Astrocyte (in vitro differentiated cells and primary cell): ENCODE measurements around the gene LMOD3. TPM values are rescaled to one million over a fixed set of nuclear protein-coding genes. Genes with fewer than 3 reads are reported as not detected.

Experiments used
- DNase-seq: peaks from one replicate; pipeline ENCODE4 v3.0.0-alpha.2; 2010; ENCODE audit warnings: low read depth
- FAIRE-seq: peaks from 2 replicates; lab custom pipeline; 2011; peaks lifted over from hg19 to GRCh38; lab: Jason Lieb, UNC
- H2AFZ ChIP-seq: 2 replicates; pipeline ENCODE4 v1.6.0; 2012; ENCODE audit warnings: low read depth, low read length, inconsistent platforms
- H3K27ac ChIP-seq: 2 replicates; pipeline ENCODE4 v1.5.1; 2011; ENCODE audit warnings: low read depth, low read length, inconsistent platforms
- H3K27me3 ChIP-seq: 2 replicates; pipeline ENCODE4 v1.6.0; 2011; ENCODE audit warnings: low read length, inconsistent platforms; ENCODE audit not compliant: insufficient read depth
- H3K36me3 ChIP-seq: 2 replicates; pipeline ENCODE4 v1.5.1; 2011; ENCODE audit warnings: low read length, inconsistent platforms; ENCODE audit not compliant: insufficient read depth
- H3K4me1 ChIP-seq: 2 replicates; pipeline ENCODE4 v1.5.1; 2011; ENCODE audit warnings: low read length, inconsistent platforms; ENCODE audit not compliant: insufficient read depth
- H3K4me2 ChIP-seq: 2 replicates; pipeline ENCODE4 v1.6.0; 2012; ENCODE audit warnings: low read length, inconsistent platforms
- H3K4me3 ChIP-seq: 2 replicates; pipeline ENCODE4 v1.5.1; 2011; ENCODE audit warnings: low read depth, mild to moderate bottlenecking, low read length, inconsistent platforms; ENCODE audit not compliant: insufficient read depth
- H3K79me2 ChIP-seq: 2 replicates; pipeline ENCODE4 v1.6.0; 2012; ENCODE audit warnings: mild to moderate bottlenecking, low read length, inconsistent platforms; ENCODE audit not compliant: insufficient read depth
- H3K9ac ChIP-seq: 2 replicates; pipeline ENCODE4 v1.6.0; 2012; ENCODE audit warnings: mild to moderate bottlenecking, low read length, inconsistent platforms
- H3K9me3 ChIP-seq: 2 replicates; pipeline ENCODE4 v1.5.1; 2012; ENCODE audit warnings: low read depth, mild to moderate bottlenecking, low read length, inconsistent platforms; ENCODE audit not compliant: insufficient read depth
- H4K20me1 ChIP-seq: 2 replicates; pipeline ENCODE4 v1.6.0; 2012; ENCODE audit warnings: low read length, inconsistent platforms; ENCODE audit not compliant: insufficient read depth
- H3K27ac Mint-ChIP-seq: one replicate; pipeline ENCODE4 v1.8.0; 2021; ENCODE audit warnings: mild to moderate bottlenecking, mixed read lengths; ENCODE audit not compliant: unreplicated experiment
- H3K27me3 Mint-ChIP-seq: one replicate; pipeline ENCODE4 v1.8.0; 2021; ENCODE audit warnings: low read depth, mixed read lengths; ENCODE audit not compliant: unreplicated experiment
- H3K36me3 Mint-ChIP-seq: one replicate; pipeline ENCODE4 v1.8.0; 2021; ENCODE audit warnings: low read depth, mixed read lengths; ENCODE audit not compliant: unreplicated experiment
- H3K4me1 Mint-ChIP-seq: one replicate; pipeline ENCODE4 v1.8.0; 2021; ENCODE audit warnings: low read depth, mixed read lengths; ENCODE audit not compliant: unreplicated experiment
- H3K4me3 Mint-ChIP-seq: one replicate; pipeline ENCODE4 v1.8.0; 2021; ENCODE audit warnings: mild to moderate bottlenecking, moderate library complexity, mixed read lengths; ENCODE audit not compliant: unreplicated experiment
- H3K9me3 Mint-ChIP-seq: one replicate; pipeline ENCODE4 v1.8.0; 2021; ENCODE audit warnings: mild to moderate bottlenecking, mixed read lengths; ENCODE audit not compliant: unreplicated experiment
- CTCF ChIP-seq: IDR thresholded peaks from 2 replicates; pipeline ENCODE4 v1.5.1; 2011; ENCODE audit warnings: low read depth, mild to moderate bottlenecking, inconsistent platforms, low read length, moderate library complexity; ENCODE audit not compliant: insufficient read depth
- EZH2 ChIP-seq: IDR thresholded peaks from 2 replicates; pipeline ENCODE4 v1.6.1; 2012; ENCODE audit warnings: mild to moderate bottlenecking, low read length, inconsistent platforms; ENCODE audit not compliant: insufficient read depth
- total RNA-seq: library from RNA; stranded (reverse); gene quantifications from 2 replicates; pipeline ENCODE4 v1.2.1, GENCODE V29; 2021

Gene LMOD3
- total RNA-seq, 1 donor from 2014 or later, result 0.07 TPM

DNA sequence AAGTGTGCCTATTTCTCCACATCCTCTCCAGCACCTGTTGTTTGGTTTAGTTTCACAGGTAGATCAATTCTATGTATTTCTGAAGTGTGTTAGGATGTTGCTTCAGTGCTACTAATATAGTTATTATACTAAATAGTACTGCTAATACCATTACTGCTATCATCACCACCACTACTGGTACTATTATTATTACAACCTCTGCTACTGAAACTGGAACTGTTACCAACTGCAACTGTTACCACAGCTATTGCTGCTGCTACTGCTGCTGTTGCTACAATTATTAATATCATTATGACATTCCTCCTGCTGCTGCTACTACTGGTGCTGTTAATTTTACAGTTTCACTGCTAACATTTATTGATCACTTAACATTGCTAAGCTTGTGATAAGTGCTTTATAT is 8.3 kb upstream of the LMOD3 start:
- H3K4me1 ChIP-seq, result no peaks in the 10 kb centered on the region
- no peak overlapping the region for H3K4me3 ChIP-seq
- H3K9me3 Mint-ChIP-seq, result no peaks in the 10 kb centered on the region
- TF ChIP-seq CTCF (no peak), EZH2 (no peak)
- no peaks in the 10 kb centered on the region for H3K4me1 Mint-ChIP-seq
- no peak overlapping the region for H3K4me2 ChIP-seq
- no peaks in the 10 kb centered on the region for H3K36me3 ChIP-seq
- no peaks in the 10 kb centered on the region for H4K20me1 ChIP-seq
- no peak overlapping the region for H3K9ac ChIP-seq
- peaks cover 1% of the 10 kb centered on the region for H3K27me3 Mint-ChIP-seq
- no peaks in the 10 kb centered on the region for H3K9me3 ChIP-seq
- no peaks in the 10 kb centered on the region for H3K79me2 ChIP-seq
- H3K27ac Mint-ChIP-seq, result no peak overlapping the region
- DNase-seq (no peak), FAIRE-seq (no peak)
- H3K4me3 Mint-ChIP-seq, result no peak overlapping the region
- H3K27ac ChIP-seq, result no peak overlapping the region
- H3K36me3 Mint-ChIP-seq, result no peaks in the 10 kb centered on the region
- H3K27me3 ChIP-seq, result no peaks in the 10 kb centered on the region
- no peak overlapping the region for H2AFZ ChIP-seq

DNA sequence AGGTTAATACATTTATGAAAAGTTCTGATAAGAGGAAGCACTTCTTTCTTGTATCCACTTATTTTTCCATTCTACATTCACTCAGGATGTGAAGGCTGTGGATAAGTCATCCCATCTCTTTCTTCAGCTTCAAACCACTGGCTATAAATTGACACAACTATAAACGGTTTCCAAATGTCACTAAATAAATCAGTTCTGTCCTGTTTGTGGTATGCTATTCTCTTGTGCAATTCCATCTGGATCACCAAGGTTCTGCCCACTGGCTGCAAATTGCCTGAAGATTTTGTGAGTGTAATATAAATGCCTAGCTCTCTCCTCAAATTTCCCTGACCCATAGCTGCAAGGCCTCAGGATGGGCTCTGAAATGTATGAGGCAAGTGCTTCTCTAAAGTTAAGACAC is 7.1 kb upstream of the LMOD3 start:
- Histone ChIP-seq H3K9ac (no peak overlapping the region), H3K4me2 (no peak overlapping the region), H3K36me3 (no peaks in the 10 kb centered on the region), H3K27me3 (peaks cover 3% of the 10 kb centered on the region), H3K79me2 (no peaks in the 10 kb centered on the region), H3K27ac (no peak overlapping the region), H3K4me3 (no peak overlapping the region), H3K4me1 (no peaks in the 10 kb centered on the region), H4K20me1 (no peaks in the 10 kb centered on the region), H3K9me3 (no peaks in the 10 kb centered on the region), H2AFZ (no peak overlapping the region)
- Mint-ChIP-seq H3K4me3 (no peak overlapping the region), H3K36me3 (no peaks in the 10 kb centered on the region), H3K9me3 (no peaks in the 10 kb centered on the region), H3K4me1 (no peaks in the 10 kb centered on the region), H3K27ac (no peak overlapping the region), H3K27me3 (peaks cover 1% of the 10 kb centered on the region)
- no peak for FAIRE-seq
- TF ChIP-seq EZH2 (no peak), CTCF (no peak)
- DNase-seq, result no peak

DNA sequence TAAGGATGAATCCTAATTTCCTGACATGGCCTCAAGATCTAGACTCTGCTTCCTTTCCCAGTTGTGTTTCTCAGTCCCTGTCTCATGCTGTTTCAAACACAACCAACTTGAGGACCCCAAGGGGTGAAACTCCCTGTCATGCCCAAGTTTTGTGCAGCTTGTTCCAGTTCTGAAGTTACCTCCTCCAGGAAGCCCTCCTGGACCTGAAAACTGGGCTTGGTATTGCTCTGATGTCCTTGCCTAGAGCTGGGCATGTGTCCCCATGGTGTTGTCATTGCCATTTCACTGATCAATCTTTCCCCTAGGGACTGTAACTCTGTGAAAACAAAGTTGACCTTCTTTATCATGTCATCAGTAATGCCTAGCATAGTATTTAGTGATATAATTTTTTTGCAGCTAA is 6.1 kb upstream of the LMOD3 start:
- H3K36me3 Mint-ChIP-seq, result no peaks in the 10 kb centered on the region
- Histone ChIP-seq H3K36me3 (no peaks in the 10 kb centered on the region), H2AFZ (no peak overlapping the region), H3K27ac (no peak overlapping the region), H3K27me3 (peaks cover 3% of the 10 kb centered on the region), H4K20me1 (no peaks in the 10 kb centered on the region), H3K9ac (no peak overlapping the region), H3K4me1 (no peaks in the 10 kb centered on the region), H3K9me3 (no peaks in the 10 kb centered on the region), H3K4me2 (no peak overlapping the region), H3K4me3 (no peak overlapping the region), H3K79me2 (no peaks in the 10 kb centered on the region)
- H3K4me1 Mint-ChIP-seq, result no peaks in the 10 kb centered on the region
- no peak for FAIRE-seq
- DNase-seq, result no peak
- no peaks in the 10 kb centered on the region for H3K9me3 Mint-ChIP-seq
- TF ChIP-seq CTCF, result no peak
- no peak for TF ChIP-seq EZH2
- H3K27me3 Mint-ChIP-seq, result peaks cover 1% of the 10 kb centered on the region
- no peak overlapping the region for H3K4me3 Mint-ChIP-seq
- H3K27ac Mint-ChIP-seq, result no peak overlapping the region
